Neural crest cell (in vitro differentiated cells): ENCODE results near the gene SSBP2. TPM values are rescaled to one million over a fixed set of nuclear protein-coding genes. Genes with fewer than 3 reads are reported as not detected.
A peak's percentile ranks its signal among the peaks of the same experiment; 100 is the strongest.
"Not testable (repeated sequence)": the region's sequence is repeated elsewhere in the genome, so short reads cannot be mapped to it uniquely, and the experiment has no call there.

Source experiments
- DNase-seq: peaks from one replicate; pipeline ENCODE4 v3.0.0; 2021; ENCODE audit warnings: low read depth, mixed read lengths, low spot score
- H3K27ac Mint-ChIP-seq: one replicate; pipeline ENCODE4 v1.8.0; 2021; ENCODE audit warnings: mild to moderate bottlenecking, mixed read lengths; ENCODE audit not compliant: unreplicated experiment
- H3K27me3 Mint-ChIP-seq: 2 replicates; pipeline ENCODE4 v1.8.0; 2021; ENCODE audit warnings: low read depth, mild to moderate bottlenecking, mixed read lengths
- H3K36me3 Mint-ChIP-seq: 2 replicates; pipeline ENCODE4 v1.8.0; 2021; ENCODE audit warnings: low read depth, mild to moderate bottlenecking, mixed read lengths
- H3K4me1 Mint-ChIP-seq: 2 replicates; pipeline ENCODE4 v1.8.0; 2021; ENCODE audit warnings: mixed read lengths
- H3K4me3 Mint-ChIP-seq: one replicate; pipeline ENCODE4 v1.8.0; 2021; ENCODE audit warnings: mild to moderate bottlenecking, mixed read lengths
- H3K9me3 Mint-ChIP-seq: 2 replicates; pipeline ENCODE4 v1.8.0; 2021; ENCODE audit warnings: mixed read lengths
- total RNA-seq: library from RNA; stranded (reverse); gene quantifications from 2 replicates; pipeline ENCODE4 v1.2.1, GENCODE V29; 2021
- TF ChIP-seq, protein P1 (sequence below): fragments of 200-600 bp; sonication (generic); conservative IDR thresholded peaks from 2 replicates; pipeline ENCODE4 v1.5.0; 2021; ENCODE audit warnings: antibody characterized with exemption, mild to moderate bottlenecking

The SSBP2 gene
- total RNA-seq, 1 donor from 2014 or later = 81.7 TPM

DNA sequence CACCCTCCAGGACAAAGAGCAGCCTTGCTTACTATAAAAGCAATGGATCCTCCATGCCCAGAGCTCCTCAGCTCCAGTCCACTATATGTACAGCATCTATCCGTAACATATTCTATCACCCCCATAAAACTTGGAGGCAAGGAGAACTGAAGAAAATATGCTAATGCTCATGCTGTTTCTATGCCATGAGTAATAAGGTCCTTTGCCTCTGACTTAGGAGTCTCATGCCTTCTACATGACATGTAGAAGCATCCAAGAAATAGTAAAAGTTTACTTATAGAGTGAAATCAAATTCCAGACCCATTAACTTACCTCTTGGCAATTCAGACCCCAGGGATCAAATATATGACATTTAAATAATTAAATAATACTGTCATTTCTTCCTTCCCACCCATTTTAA, 33.7 kb downstream of the SSBP2 start:
- H3K27me3 Mint-ChIP-seq = no peaks in the 10 kb centered on the region

DNA sequence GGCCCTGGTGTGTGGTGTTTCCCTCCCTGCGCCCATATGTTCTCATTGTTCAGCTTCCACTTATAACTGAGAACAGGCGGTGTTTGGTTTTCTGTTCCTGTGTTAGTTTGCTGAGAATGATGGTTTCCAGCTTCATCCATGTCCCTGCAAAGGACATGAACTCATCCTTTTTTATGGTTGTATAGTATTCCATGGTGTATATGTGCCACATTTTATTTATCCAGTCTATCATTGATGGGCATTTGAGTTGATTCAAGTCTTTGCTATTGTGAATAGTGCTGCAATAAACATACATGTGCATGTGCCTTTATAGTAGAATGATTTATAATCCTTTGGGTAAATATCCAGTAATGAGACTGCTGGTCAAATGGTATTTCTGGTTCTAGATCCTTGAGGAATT, 36.8 kb downstream of the SSBP2 start:
- not testable (repeated sequence) for H3K36me3 Mint-ChIP-seq, DNase-seq, H3K9me3 Mint-ChIP-seq, H3K27ac Mint-ChIP-seq, H3K27me3 Mint-ChIP-seq, H3K4me3 Mint-ChIP-seq
- H3K4me1 Mint-ChIP-seq = peaks cover 19% of the 10 kb centered on the region

More for the DNA sequence above, 33.7 kb downstream of the SSBP2 start:
- Mint-ChIP-seq H3K27ac (no peak overlapping the region), H3K36me3 (peaks cover 9% of the 10 kb centered on the region), H3K4me1 (peaks cover 11% of the 10 kb centered on the region), H3K4me3 (no peak overlapping the region), H3K9me3 (no peaks in the 10 kb centered on the region)
- TF ChIP-seq, protein P1, sequence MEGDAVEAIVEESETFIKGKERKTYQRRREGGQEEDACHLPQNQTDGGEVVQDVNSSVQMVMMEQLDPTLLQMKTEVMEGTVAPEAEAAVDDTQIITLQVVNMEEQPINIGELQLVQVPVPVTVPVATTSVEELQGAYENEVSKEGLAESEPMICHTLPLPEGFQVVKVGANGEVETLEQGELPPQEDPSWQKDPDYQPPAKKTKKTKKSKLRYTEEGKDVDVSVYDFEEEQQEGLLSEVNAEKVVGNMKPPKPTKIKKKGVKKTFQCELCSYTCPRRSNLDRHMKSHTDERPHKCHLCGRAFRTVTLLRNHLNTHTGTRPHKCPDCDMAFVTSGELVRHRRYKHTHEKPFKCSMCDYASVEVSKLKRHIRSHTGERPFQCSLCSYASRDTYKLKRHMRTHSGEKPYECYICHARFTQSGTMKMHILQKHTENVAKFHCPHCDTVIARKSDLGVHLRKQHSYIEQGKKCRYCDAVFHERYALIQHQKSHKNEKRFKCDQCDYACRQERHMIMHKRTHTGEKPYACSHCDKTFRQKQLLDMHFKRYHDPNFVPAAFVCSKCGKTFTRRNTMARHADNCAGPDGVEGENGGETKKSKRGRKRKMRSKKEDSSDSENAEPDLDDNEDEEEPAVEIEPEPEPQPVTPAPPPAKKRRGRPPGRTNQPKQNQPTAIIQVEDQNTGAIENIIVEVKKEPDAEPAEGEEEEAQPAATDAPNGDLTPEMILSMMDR = no peak
- DNase-seq = no peak

DNA sequence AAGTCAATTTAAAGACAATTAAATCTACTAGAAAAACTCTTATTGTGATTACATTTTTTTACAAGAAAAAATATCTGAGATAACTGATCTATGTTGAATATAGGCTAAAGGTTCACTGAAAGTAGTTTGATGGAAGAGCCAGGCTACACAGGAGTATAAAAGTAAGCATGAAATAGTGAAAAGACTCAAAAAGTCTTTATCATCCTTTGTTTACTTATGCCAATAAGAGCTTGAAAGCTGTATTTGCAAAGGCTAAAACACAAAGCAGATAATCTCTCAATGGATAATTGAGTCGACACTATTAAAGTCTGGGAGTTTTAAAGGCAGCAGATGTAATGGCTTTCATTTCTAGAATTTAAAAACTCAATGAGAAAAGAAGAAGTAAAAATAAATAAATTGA, 42.0 kb downstream of the SSBP2 start:
- H3K27ac Mint-ChIP-seq = no peak overlapping the region
- DNase-seq = no peak
- TF ChIP-seq, protein P1 = no peak
- peaks cover 12% of the 10 kb centered on the region for H3K36me3 Mint-ChIP-seq
- H3K27me3 Mint-ChIP-seq = no peaks in the 10 kb centered on the region
- H3K4me1 Mint-ChIP-seq = peaks cover 16% of the 10 kb centered on the region
- H3K4me3 Mint-ChIP-seq = no peak overlapping the region
- peaks cover 2% of the 10 kb centered on the region for H3K9me3 Mint-ChIP-seq

DNA sequence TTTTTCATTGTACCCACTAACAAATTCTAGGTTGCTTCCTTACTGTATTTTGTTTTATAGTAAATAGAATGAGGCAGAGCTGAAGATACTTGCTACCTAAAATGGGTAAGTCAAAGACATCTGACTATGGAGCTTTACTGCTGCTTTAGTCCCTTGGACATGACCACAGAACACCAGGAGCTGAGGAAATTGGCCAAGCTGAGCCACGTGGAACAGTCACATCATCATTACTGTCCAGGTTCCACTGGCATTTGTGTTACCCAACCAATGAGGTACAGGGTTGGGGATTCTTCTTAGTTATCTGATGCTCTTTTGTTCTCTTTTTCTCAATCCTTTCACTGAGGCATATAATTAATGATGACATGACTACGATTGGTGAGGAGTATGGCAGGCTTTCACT, 47.1 kb downstream of the SSBP2 start:
- Mint-ChIP-seq H3K27ac (peak overlapping the region; percentile 9), H3K4me3 (no peak overlapping the region), H3K36me3 (peaks cover 28% of the 10 kb centered on the region), H3K9me3 (peaks cover 8% of the 10 kb centered on the region), H3K27me3 (no peaks in the 10 kb centered on the region), H3K4me1 (peaks cover 5% of the 10 kb centered on the region)
- TF ChIP-seq, protein P1 = no peak
- no peak for DNase-seq

DNA sequence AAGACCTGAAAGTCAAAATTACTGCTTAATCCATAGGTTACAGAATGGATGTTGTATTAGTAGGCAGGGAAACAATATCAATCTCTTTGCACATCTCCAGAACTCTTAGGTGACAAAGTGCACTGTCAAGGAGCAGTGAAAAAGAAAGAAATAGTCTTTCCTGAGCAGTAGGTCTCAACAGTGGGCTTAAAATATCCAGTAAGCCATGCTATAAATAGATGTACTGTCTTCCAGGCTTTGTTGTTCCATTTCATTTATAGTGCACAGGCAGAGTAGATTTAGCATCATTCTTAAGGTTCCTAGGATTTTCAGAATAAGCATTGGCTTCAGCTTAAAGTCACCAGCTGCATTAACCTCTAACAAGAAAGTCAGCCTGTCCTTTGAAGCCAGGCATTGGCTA, 50.7 kb downstream of the SSBP2 start:
- TF ChIP-seq, protein P1 = no peak

DNA sequence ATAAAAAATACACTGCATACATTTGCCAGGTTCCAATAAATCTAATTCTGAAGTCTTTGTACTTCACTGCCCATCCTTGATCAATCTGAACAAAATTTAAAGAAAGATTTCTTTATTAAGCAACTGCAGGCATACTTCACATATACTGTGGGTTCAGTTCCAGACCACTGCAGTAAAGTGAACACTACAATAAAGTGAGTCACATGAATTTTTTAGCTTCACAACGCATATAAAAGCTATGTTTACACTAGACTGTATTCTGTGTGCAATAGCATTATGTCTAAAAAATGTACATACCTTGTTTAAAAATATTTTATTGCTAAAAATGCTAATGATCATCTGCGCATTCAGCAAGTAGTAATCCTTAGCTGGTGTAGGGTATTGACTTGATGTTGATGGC, 52.1 kb downstream of the SSBP2 start:
- Mint-ChIP-seq H3K4me1 (no peaks in the 10 kb centered on the region), H3K4me3 (no peak overlapping the region), H3K9me3 (peaks cover 6% of the 10 kb centered on the region), H3K36me3 (peaks cover 24% of the 10 kb centered on the region), H3K27ac (peak overlapping the region; percentile 19), H3K27me3 (no peaks in the 10 kb centered on the region)
- DNase-seq = no peak
- TF ChIP-seq, protein P1 = no peak

More for the DNA sequence above, 50.7 kb downstream of the SSBP2 start:
- H3K36me3 Mint-ChIP-seq = peaks cover 26% of the 10 kb centered on the region
- no peak for DNase-seq
- H3K27ac Mint-ChIP-seq = no peak overlapping the region
- peaks cover 8% of the 10 kb centered on the region for H3K9me3 Mint-ChIP-seq
- H3K27me3 Mint-ChIP-seq = no peaks in the 10 kb centered on the region
- no peak overlapping the region for H3K4me3 Mint-ChIP-seq
- peaks cover 5% of the 10 kb centered on the region for H3K4me1 Mint-ChIP-seq
